Lung (tissue), 12 donors: ENCODE data around the gene CDC25B. TPM values are rescaled to one million over a fixed set of nuclear protein-coding genes. Genes with fewer than 3 reads are reported as not detected.
"Not testable (repeated sequence)": the region's sequence is repeated elsewhere in the genome, so short reads cannot be mapped to it uniquely, and the experiment has no call there.

Experiments
- ATAC-seq: fragments of 200-7000 bp; cut with Tn5 transposase; one replicate; pipeline ENCODE4 v1.9.1; 2020; ENCODE audit warnings: moderate number of reproducible peaks; ENCODE audit not compliant: insufficient read depth, low FRiP score
- DNase-seq, 3 donors: peaks; one replicate each; pipeline ENCODE4 v3.0.0-alpha.2; 2013 to 2017
- H3K27ac ChIP-seq, 2 donors: one replicate each; pipeline ENCODE4 v1.5.1; 2013; ENCODE audit warnings: mild to moderate bottlenecking in 2 of 2, moderate library complexity in 2 of 2, control low read depth in 1 of 2, inconsistent platforms in 1 of 2, low read depth in 1 of 2, low read length in 1 of 2
- H3K27me3 ChIP-seq, 3 donors: one replicate each; pipeline ENCODE4 v1.5.1; 2013; ENCODE audit warnings: low read length in 2 of 3; ENCODE audit not compliant: control insufficient read depth in 3 of 3, insufficient read depth in 3 of 3
- H3K36me3 ChIP-seq, 4 donors: one replicate each; pipeline ENCODE4 v1.5.1; 2013; ENCODE audit warnings: low read length in 4 of 4, mild to moderate bottlenecking in 1 of 4, moderate library complexity in 1 of 4; ENCODE audit not compliant: control insufficient read depth in 4 of 4, insufficient read depth in 4 of 4
- H3K4me1 ChIP-seq, 5 donors: one replicate each; pipeline ENCODE4 v1.5.1; 2013; ENCODE audit warnings: low read length in 5 of 5, mild to moderate bottlenecking in 2 of 5, moderate library complexity in 1 of 5; ENCODE audit not compliant: control insufficient read depth in 5 of 5, insufficient read depth in 5 of 5
- H3K4me3 ChIP-seq: one replicate; pipeline ENCODE4 v1.5.1; 2013; ENCODE audit warnings: mild to moderate bottlenecking, control low read depth, moderate library complexity
- H3K9ac ChIP-seq, 2 donors: one replicate each; pipeline ENCODE4 v1.5.1; 2013; ENCODE audit warnings: low read length in 2 of 2, control low read depth in 1 of 2; ENCODE audit not compliant: insufficient read depth in 1 of 2
- H3K9me3 ChIP-seq, 4 donors: one replicate each; pipeline ENCODE4 v1.5.1; 2013; ENCODE audit warnings: low read length in 3 of 4, mild to moderate bottlenecking in 1 of 4, moderate library complexity in 1 of 4; ENCODE audit not compliant: control insufficient read depth in 4 of 4, insufficient read depth in 3 of 4
- WGBS, 2 donors: extraction: QIAGEN DNeasy Blood & Tissue Kit; methylation state at CpG; one replicate each; pipeline ENCODE4 v1.1.7; 2013; 5-methylcytosine and 5-hydroxymethylcytosine counted together
- polyA plus RNA-seq, 2 donors: library from polyadenylated mRNA; stranded (reverse); fragments of 200-250 nt; gene quantifications; one replicate each; pipeline ENCODE4 v1.2.1, GENCODE V29; 2013
- total RNA-seq, 2 donors: library from RNA; depleted of rRNA in 1 of 2; stranded (reverse); fragments of >200 nt in 1 of 2; gene quantifications; one replicate each; pipeline ENCODE4 v1.2.1, GENCODE V29; 2014 to 2021
- TF ChIP-seq, protein P1 (sequence below): IDR thresholded peaks from 2 replicates; pipeline ENCODE4 v1.5.1; 2012; ENCODE audit warnings: mild to moderate bottlenecking; ENCODE audit errors: control extremely low read depth, extremely low read depth
- donor health status: control.
- donor health status: control.
- donor health status: Bipolar disorder and iron deficiency.
- donor health status: healthy.
- donor health status: DM: yes; HTN: yes; CAD: no.

Gene CDC25B
- total and polyA plus RNA-seq, 4 donors, result 47.9 to 88.5 (median 67.1) TPM

DNA sequence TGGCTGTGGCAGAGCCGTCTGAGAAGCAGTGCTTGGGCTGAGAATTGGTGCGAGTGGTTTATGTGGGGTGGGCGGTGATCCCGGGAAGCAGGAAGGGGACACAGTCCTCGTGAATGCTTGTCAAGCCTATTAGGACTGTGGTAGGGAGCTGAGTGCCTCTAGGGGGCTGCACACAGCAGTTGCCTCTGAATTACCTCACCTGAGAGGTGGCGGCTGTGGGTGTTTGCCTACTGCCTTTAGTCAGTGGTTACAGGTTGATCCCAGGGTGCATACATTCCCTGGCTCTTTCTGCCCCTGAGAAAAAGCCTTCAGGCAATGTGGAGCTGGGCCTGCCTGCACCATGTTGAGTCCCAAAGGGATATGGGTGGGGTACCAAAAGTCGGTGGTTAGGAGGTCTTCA, 29.4 kb downstream of the CDC25B start:
- Histone ChIP-seq H3K36me3 (peaks cover 8 to 38% (median 25%) of the 10 kb centered on the region in 4 donors), H3K4me1 (peaks cover 0 to 8% (median 3%) of the 10 kb centered on the region in 5 donors), H3K9me3 (no peaks in the 10 kb centered on the region), H3K9ac (no peak overlapping the region), H3K27ac (no peak overlapping the region), H3K27me3 (no peaks in the 10 kb centered on the region), H3K4me3 (no peak overlapping the region)
- TF ChIP-seq, protein P1, sequence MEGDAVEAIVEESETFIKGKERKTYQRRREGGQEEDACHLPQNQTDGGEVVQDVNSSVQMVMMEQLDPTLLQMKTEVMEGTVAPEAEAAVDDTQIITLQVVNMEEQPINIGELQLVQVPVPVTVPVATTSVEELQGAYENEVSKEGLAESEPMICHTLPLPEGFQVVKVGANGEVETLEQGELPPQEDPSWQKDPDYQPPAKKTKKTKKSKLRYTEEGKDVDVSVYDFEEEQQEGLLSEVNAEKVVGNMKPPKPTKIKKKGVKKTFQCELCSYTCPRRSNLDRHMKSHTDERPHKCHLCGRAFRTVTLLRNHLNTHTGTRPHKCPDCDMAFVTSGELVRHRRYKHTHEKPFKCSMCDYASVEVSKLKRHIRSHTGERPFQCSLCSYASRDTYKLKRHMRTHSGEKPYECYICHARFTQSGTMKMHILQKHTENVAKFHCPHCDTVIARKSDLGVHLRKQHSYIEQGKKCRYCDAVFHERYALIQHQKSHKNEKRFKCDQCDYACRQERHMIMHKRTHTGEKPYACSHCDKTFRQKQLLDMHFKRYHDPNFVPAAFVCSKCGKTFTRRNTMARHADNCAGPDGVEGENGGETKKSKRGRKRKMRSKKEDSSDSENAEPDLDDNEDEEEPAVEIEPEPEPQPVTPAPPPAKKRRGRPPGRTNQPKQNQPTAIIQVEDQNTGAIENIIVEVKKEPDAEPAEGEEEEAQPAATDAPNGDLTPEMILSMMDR, result no peak
- DNase-seq, result no peak
- WGBS, 2 donors, result 85 to 87% methylated on average over 7 of the region's 7 CpGs
- no peak for ATAC-seq

DNA sequence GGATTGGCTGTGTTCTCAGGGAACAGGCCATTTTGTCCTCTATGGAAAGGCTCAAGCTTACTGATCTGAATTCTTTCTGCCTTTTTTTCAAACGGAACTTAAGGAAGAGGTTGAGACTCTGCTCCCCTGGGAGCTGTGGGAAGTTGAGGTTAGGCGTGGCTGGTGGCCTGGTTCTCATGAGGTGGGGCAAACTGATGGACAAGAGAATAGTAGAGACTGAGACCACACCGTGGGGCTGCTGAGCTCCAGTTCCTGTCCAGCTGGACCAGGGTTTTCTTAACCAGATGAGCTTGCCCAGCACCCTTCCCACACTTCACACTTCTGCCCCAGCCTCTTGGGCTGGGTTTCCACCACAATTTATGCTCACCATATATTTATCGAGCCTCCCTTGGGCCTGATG, 30.3 kb downstream of the CDC25B start:
- ATAC-seq, result no peak
- Histone ChIP-seq H3K4me1 (peaks cover 0 to 2% (median 0%) of the 10 kb centered on the region in 5 donors), H3K4me3 (no peak overlapping the region), H3K9me3 (no peaks in the 10 kb centered on the region), H3K9ac (no peak overlapping the region), H3K27me3 (no peaks in the 10 kb centered on the region), H3K36me3 (peaks cover 8 to 38% (median 25%) of the 10 kb centered on the region in 4 donors), H3K27ac (no peak overlapping the region)
- WGBS, 2 donors, result 60 to 74% methylated on average over 4 of the region's 4 CpGs
- TF ChIP-seq, protein P1, result no peak
- no peak for DNase-seq

DNA sequence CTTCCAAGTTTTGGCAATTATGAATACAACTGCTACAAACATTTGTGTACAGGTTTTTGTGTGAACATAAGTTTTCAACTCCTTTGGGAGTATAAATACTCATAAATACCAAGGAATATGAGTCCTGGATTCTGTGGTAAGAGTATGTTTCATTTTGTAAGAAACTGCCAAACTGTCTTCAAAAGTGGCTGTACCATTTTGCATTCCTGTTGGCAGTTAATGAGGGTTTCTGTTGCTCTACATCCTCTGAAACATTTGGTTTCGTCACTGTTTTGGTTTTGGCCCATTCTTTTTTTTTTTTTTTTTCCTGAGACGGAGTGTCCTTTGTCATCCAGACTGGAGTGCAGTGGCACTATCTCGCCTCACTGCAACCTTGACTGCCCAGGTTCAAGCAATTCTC, 32.7 kb downstream of the CDC25B start:
- Histone ChIP-seq H3K4me1 (no peaks in the 10 kb centered on the region), H3K36me3 (peaks cover under 1 to 28% (median 12%) of the 10 kb centered on the region in 4 donors), H3K4me3 (no peak overlapping the region), H3K9ac (no peak overlapping the region), H3K27me3 (no peaks in the 10 kb centered on the region), H3K9me3 (no peaks in the 10 kb centered on the region), H3K27ac (no peak overlapping the region)
- ATAC-seq, result no peak
- DNase-seq, result no peak
- TF ChIP-seq, protein P1, result no peak
- 59 to 72% methylated on average over 3 of the region's 3 CpGs for WGBS, 2 donors

DNA sequence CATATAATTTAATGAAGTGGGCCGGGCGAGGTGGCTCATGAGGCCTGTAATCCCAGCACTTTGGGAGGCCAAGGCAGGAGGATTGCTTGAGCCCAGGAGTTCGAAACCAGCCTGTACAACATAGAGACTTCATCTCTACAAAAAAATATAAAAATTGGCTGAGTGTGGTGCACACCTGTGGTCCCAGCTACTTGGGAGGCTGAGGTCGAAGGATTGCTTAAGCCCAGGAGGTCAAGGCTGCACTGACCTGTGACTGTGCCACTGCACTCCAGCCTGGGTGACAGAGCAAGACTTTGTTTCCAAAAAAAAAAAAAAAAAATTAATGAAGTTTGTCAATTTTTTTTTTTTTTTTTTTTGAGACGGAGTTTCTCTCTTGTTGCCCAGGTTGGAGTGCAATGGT, 33.8 kb downstream of the CDC25B start:
- peaks cover 0 to 18% (median 8%) of the 10 kb centered on the region in 4 donors for H3K36me3 ChIP-seq
- not testable (repeated sequence) for H3K27me3 ChIP-seq, H3K4me3 ChIP-seq, H3K27ac ChIP-seq, H3K4me1 ChIP-seq, DNase-seq, ATAC-seq, H3K9me3 ChIP-seq, H3K9ac ChIP-seq
- 73 to 93% methylated on average over 5 of the region's 5 CpGs for WGBS, 2 donors
